ENCODE measurements around the gene UCK1. TPM values are rescaled to one million over a fixed set of nuclear protein-coding genes. Genes with fewer than 3 reads are reported as not detected.

The UCK1 gene
- total RNA-seq, 1 experiment from 2014 or later: 31.7 TPM

DNA sequence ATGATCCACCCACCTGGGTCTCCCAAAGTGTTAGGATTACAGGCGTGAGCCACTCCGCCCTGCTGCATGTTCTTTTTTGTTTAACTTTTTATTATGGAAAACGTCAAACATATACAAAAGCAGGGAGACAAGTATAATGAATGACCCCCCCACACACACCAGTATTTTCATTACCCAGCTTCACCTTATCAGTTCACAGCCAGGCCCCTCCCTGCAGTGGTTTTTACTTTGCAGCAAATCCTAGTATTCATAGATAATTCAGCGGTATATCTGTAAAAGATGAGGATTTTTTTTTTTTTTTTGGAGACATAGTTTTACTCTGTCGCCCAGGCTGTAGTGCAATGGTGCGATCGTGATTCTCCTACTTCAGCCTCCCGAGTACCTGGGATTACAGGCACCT, 26.1 kb downstream of the UCK1 start:
- POLR2A ChIA-PET (ENCODE audit: unreplicated experiment): no interaction called here
- 0 out of 2 replicates have a peak, but pooled peaks cover 4% of the 10 kb centered on the region for H3K36me3 ChIP-seq (ENCODE audit: low read depth)
- BruUV-seq (replicated peaks): no TSS peak
- H3K79me2 ChIP-seq (ENCODE audit: low read depth): no peaks in the 10 kb centered on the region
- H3K27me3 ChIP-seq (ENCODE audit: insufficient read depth, low read depth): no peaks in the 10 kb centered on the region
- H2AFZ ChIP-seq: no peak overlapping the region
- H3K4me2 ChIP-seq: no peak overlapping the region
- no peaks in the 10 kb centered on the region for H3K4me1 ChIP-seq (replicated peaks; ENCODE audit: insufficient read depth)
- DNase-seq: no peak
- no peak overlapping the region for H3K27ac ChIP-seq
- peaks cover 7% of the 10 kb centered on the region for H4K20me1 ChIP-seq (ENCODE audit: insufficient read depth)
- peaks cover 17% of the 10 kb centered on the region; the same call in 1 of the 2 replicates for H3F3A ChIP-seq (ENCODE audit: insufficient read depth, low read depth)
- CTCF ChIA-PET: interaction anchor here (0.7 kb wide), 1 partner anchor 160 kb away, joined by 6 read pairs; no protein-coding TSS in a partner anchor
- no peaks in the 10 kb centered on the region for H3K9me2 ChIP-seq (ENCODE audit: insufficient read depth)
- H3K4me3 ChIP-seq: no peak overlapping the region
- TF ChIP-seq, protein P1, sequence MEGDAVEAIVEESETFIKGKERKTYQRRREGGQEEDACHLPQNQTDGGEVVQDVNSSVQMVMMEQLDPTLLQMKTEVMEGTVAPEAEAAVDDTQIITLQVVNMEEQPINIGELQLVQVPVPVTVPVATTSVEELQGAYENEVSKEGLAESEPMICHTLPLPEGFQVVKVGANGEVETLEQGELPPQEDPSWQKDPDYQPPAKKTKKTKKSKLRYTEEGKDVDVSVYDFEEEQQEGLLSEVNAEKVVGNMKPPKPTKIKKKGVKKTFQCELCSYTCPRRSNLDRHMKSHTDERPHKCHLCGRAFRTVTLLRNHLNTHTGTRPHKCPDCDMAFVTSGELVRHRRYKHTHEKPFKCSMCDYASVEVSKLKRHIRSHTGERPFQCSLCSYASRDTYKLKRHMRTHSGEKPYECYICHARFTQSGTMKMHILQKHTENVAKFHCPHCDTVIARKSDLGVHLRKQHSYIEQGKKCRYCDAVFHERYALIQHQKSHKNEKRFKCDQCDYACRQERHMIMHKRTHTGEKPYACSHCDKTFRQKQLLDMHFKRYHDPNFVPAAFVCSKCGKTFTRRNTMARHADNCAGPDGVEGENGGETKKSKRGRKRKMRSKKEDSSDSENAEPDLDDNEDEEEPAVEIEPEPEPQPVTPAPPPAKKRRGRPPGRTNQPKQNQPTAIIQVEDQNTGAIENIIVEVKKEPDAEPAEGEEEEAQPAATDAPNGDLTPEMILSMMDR (conservative IDR thresholded peaks at IDR 0.05): no peak
- TF ChIP-seq EZH2 (IDR thresholded peaks at IDR 0.05; ENCODE audit: low read depth): no peak
- H3K9me3 ChIP-seq (ENCODE audit: insufficient read depth, low read depth): no peaks in the 10 kb centered on the region
- intact Hi-C loops (cut with micrococcal nuclease; ENCODE audit: unreplicated experiment): no loop called here

DNA sequence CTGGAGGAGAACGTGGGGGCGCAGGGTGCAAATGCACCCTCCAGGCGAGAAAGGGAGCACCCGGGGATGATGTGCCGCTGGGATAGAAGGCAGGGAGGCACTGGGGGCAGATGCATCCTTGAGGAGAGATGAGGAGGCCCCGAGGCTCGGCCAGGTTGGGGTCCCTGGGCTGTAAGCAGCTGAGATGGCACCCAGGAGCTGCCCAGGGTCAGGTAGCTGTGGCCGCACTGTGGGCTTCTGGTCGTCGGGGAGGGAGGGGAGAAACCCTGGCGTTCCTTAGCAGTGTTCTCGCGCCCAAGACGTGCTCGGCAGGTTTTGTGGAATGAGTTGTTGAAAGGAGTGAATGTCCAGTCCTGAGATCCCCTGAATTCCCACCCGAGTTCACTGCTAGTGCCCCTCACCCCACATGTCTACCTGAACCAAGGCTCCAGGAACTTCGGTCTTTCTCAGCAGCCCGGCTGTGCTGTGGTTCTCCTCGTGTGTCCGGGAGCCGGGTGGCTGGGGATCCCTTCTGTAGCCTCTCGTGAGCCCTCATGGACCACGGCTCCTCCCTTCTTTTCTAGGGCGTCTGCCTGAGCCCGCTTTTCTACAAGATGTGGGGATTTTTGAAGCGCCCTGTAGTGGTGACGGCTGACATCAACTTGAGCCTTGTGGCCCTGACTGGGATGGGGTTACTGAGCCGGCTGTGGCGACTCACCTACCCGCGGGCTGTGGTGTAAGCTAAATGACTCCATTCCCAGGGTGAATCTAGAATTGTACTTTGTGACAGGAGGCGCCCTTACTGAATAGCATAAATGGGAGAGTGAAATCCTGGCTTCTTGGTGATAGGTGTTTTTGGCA, 27.2 kb downstream of the UCK1 start:
- peak; percentile 36 to 40 for DNase-seq
- intact Hi-C loops (cut with micrococcal nuclease; ENCODE audit: unreplicated experiment): no loop called here
- POLR2A ChIA-PET (ENCODE audit: unreplicated experiment): no interaction called here
- BruUV-seq (replicated peaks): no TSS peak
- no peak overlapping the region for H3K27ac ChIP-seq
- no peaks in the 10 kb centered on the region for H3K9me2 ChIP-seq (ENCODE audit: insufficient read depth)
- TF ChIP-seq, protein P1 (conservative IDR thresholded peaks at IDR 0.05): no peak
- TF ChIP-seq EZH2 (IDR thresholded peaks at IDR 0.05; ENCODE audit: low read depth): no peak
- no peak overlapping the region for H3K4me3 ChIP-seq
- H4K20me1 ChIP-seq (ENCODE audit: insufficient read depth): peaks cover 7% of the 10 kb centered on the region; the same call in 1 of the 2 replicates
- H3K4me2 ChIP-seq: peak overlapping the region; percentile 61
- H3K79me2 ChIP-seq (ENCODE audit: low read depth): no peaks in the 10 kb centered on the region
- H2AFZ ChIP-seq: no peak overlapping the region
- H3K9me3 ChIP-seq (ENCODE audit: insufficient read depth, low read depth): no peaks in the 10 kb centered on the region
- peaks cover 15% of the 10 kb centered on the region; the same call in 1 of the 2 replicates for H3F3A ChIP-seq (ENCODE audit: insufficient read depth, low read depth)
- H3K27me3 ChIP-seq (ENCODE audit: insufficient read depth, low read depth): no peaks in the 10 kb centered on the region
- H3K36me3 ChIP-seq (ENCODE audit: low read depth): peaks cover 13% of the 10 kb centered on the region; the same call in 1 of the 2 replicates
- H3K4me1 ChIP-seq (replicated peaks; ENCODE audit: insufficient read depth): no peaks in the 10 kb centered on the region
- CTCF ChIA-PET: no interaction called here

- TF ChIP-seq, protein P1 (conservative IDR thresholded peaks at IDR 0.05): no peak
- no peak for TF ChIP-seq EZH2 (IDR thresholded peaks at IDR 0.05; ENCODE audit: low read depth)
- H2AFZ ChIP-seq: no peak within 1 kb of the TSS; the same call in 1 of the 2 replicates
- H3K9me2 ChIP-seq (ENCODE audit: insufficient read depth): no peaks in the 10 kb centered on the region
- peak in 1 of 2 experiments; percentile 81 for DNase-seq
- no peaks in the 10 kb centered on the region for H3K27me3 ChIP-seq (ENCODE audit: insufficient read depth, low read depth)
- no peak within 1 kb of the TSS for H3K27ac ChIP-seq
- peak within 1 kb of the TSS; percentile 61 for H3K4me2 ChIP-seq
- H3K4me3 ChIP-seq: peak within 1 kb of the TSS; percentile 47
- H3K4me1 ChIP-seq (replicated peaks; ENCODE audit: insufficient read depth): no peaks in the 10 kb centered on the region
- ChIA-PET CTCF (interaction anchor here (0.6 kb wide), 1 partner anchor 200 kb away, joined by 3 read pairs; no protein-coding TSS in a partner anchor), POLR2A (ENCODE audit: unreplicated experiment) (interaction anchor here (0.6 kb wide), 1 partner anchor 132 kb away, joined by 3 read pairs; no protein-coding TSS in a partner anchor)
- no peaks in the 10 kb centered on the region for H3K79me2 ChIP-seq (ENCODE audit: low read depth)
- intact Hi-C loops (cut with micrococcal nuclease; ENCODE audit: unreplicated experiment): no loop called here
- H3K36me3 ChIP-seq (ENCODE audit: low read depth): peaks cover 17% of the 10 kb centered on the region; the same call in 1 of the 2 replicates
- no peaks in the 10 kb centered on the region for H3K9me3 ChIP-seq (ENCODE audit: insufficient read depth, low read depth)
- no TSS peak for BruUV-seq (replicated peaks)
- peaks cover 21% of the 10 kb centered on the region; the same call in 1 of the 2 replicates for H3F3A ChIP-seq (ENCODE audit: insufficient read depth, low read depth)
- peaks cover 13% of the 10 kb centered on the region for H4K20me1 ChIP-seq (ENCODE audit: insufficient read depth)
Observed at GRCh38 chr9:131502781-131503625, 28.1 kb downstream of the UCK1 start, which contains the start of gene POMT1. Gene POMT1, plus strand, starts transcription at chr9:131502918. Its CDS starts 1,301 bp downstream, at chr9:131504219.
